ENCODE measurements around the gene KIAA1217. TPM values are rescaled to one million over a fixed set of nuclear protein-coding genes. Genes with fewer than 3 reads are reported as not detected.

KIAA1217 gene
- total and polyA plus RNA-seq, 2 experiments from 2014 or later = 5.4 to 8.1 TPM

GRCh38 chr10:24430591-24430990 lies 221.7 kb downstream of the KIAA1217 start:
- H3K4me1 ChIP-seq (ENCODE audit: insufficient read depth) = peaks cover 27% of the 10 kb centered on the region
- no peaks in the 10 kb centered on the region for H3K27me3 ChIP-seq (replicated peaks; ENCODE audit: insufficient read depth)
- H4K20me1 ChIP-seq (ENCODE audit: insufficient read depth) = no peaks in the 10 kb centered on the region
- no peak overlapping the region for H3K27ac ChIP-seq
- H3K79me2 ChIP-seq (ENCODE audit: insufficient read depth) = no peaks in the 10 kb centered on the region
- DNase-seq = no peak
- H3K9me3 ChIP-seq (ENCODE audit: low read depth) = no peaks in the 10 kb centered on the region
- H3K9me2 ChIP-seq (ENCODE audit: insufficient read depth) = no peaks in the 10 kb centered on the region
- H3K9ac ChIP-seq = no peak overlapping the region
- WGBS, 2 experiments (ENCODE audit: low coverage in 1 of 2, low lambda C conversion rate in 2 of 2, missing lambda C conversion rate in 2 of 2) = 94 to 95% methylated on average over 5 of the region's 5 CpGs
- H3K4me3 ChIP-seq = no peak overlapping the region
- H3K4me2 ChIP-seq (ENCODE audit: unreplicated experiment) = no peak overlapping the region
- peaks cover 15% of the 10 kb centered on the region for H3F3A ChIP-seq (ENCODE audit: insufficient read depth)
- H3K36me3 ChIP-seq (ENCODE audit: low read depth) = no peaks in the 10 kb centered on the region
- TF ChIP-seq EZH2 (IDR thresholded peaks at IDR 0.05; ENCODE audit: insufficient read depth, poor library complexity, severe bottlenecking) = no peak
- TF ChIP-seq EZH2phosphoT487 (IDR thresholded peaks at IDR 0.05; ENCODE audit: insufficient read depth, low read depth) = no peak
- no peak overlapping the region for H2AFZ ChIP-seq
- in situ Hi-C loops (cut with MboI) = no loop called here

- no peaks in the 10 kb centered on the region for H3K9me3 ChIP-seq (ENCODE audit: low read depth)
- H3K36me3 ChIP-seq (ENCODE audit: low read depth) = no peaks in the 10 kb centered on the region
- H4K20me1 ChIP-seq (ENCODE audit: insufficient read depth) = no peaks in the 10 kb centered on the region
- 82 to 84% methylated on average over 9 of the region's 9 CpGs for WGBS, 2 experiments (ENCODE audit: low coverage in 1 of 2, low lambda C conversion rate in 2 of 2, missing lambda C conversion rate in 2 of 2)
- no peak for DNase-seq
- H3K4me3 ChIP-seq = no peak overlapping the region
- H3K79me2 ChIP-seq (ENCODE audit: insufficient read depth) = no peaks in the 10 kb centered on the region
- H3K4me1 ChIP-seq (ENCODE audit: insufficient read depth) = peaks cover 28% of the 10 kb centered on the region
- H2AFZ ChIP-seq = no peak overlapping the region
- no peaks in the 10 kb centered on the region for H3K9me2 ChIP-seq (ENCODE audit: insufficient read depth)
- H3K27ac ChIP-seq = no peak overlapping the region
- no peak overlapping the region for H3K4me2 ChIP-seq (ENCODE audit: unreplicated experiment)
- no peak for TF ChIP-seq EZH2phosphoT487 (IDR thresholded peaks at IDR 0.05; ENCODE audit: insufficient read depth, low read depth)
- TF ChIP-seq EZH2 (IDR thresholded peaks at IDR 0.05; ENCODE audit: insufficient read depth, poor library complexity, severe bottlenecking) = no peak
- H3K9ac ChIP-seq = no peak overlapping the region
- peaks cover 20% of the 10 kb centered on the region for H3F3A ChIP-seq (ENCODE audit: insufficient read depth)
- in situ Hi-C loops (cut with MboI) = no loop called here
- no peaks in the 10 kb centered on the region for H3K27me3 ChIP-seq (replicated peaks; ENCODE audit: insufficient read depth)
These were observed 223.8 kb downstream of the KIAA1217 start for GRCh38 chr10:24432478-24433416.

DNA sequence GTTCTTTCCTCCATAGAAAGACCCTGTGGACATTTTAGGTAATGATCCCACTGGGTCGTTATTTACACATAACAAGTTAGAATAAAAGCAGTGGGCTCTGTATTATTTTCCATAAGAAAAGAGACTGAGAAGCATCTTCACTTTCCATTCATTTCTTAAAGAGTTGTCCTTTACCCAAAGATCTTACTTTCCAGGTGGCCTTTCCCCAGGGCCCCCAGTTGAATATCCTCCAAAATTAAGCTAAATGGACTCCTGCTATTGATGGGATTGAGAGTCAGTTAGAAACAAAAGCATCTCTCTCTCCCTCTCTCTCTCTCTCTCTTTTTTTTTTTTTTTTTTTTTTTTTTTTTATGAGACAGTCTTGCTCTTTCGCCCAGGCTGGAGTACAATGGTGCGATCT lies 224.8 kb downstream of the KIAA1217 start:
- Histone ChIP-seq H3K27me3 (replicated peaks; ENCODE audit: insufficient read depth) (no peaks in the 10 kb centered on the region), H3K27ac (no peak overlapping the region), H3F3A (ENCODE audit: insufficient read depth) (peaks cover 26% of the 10 kb centered on the region), H3K4me3 (no peak overlapping the region), H2AFZ (no peak overlapping the region), H3K4me2 (ENCODE audit: unreplicated experiment) (no peak overlapping the region), H3K79me2 (ENCODE audit: insufficient read depth) (no peaks in the 10 kb centered on the region), H4K20me1 (ENCODE audit: insufficient read depth) (no peaks in the 10 kb centered on the region), H3K9me3 (ENCODE audit: low read depth) (no peaks in the 10 kb centered on the region), H3K4me1 (ENCODE audit: insufficient read depth) (peaks cover 26% of the 10 kb centered on the region), H3K36me3 (ENCODE audit: low read depth) (no peaks in the 10 kb centered on the region), H3K9ac (no peak overlapping the region), H3K9me2 (ENCODE audit: insufficient read depth) (no peaks in the 10 kb centered on the region)
- WGBS, 2 experiments (ENCODE audit: low coverage in 1 of 2, low lambda C conversion rate in 2 of 2, missing lambda C conversion rate in 2 of 2) = 96 to 100% methylated on average over 2 to 3 of the region's 3 CpGs
- TF ChIP-seq EZH2phosphoT487 (IDR thresholded peaks at IDR 0.05; ENCODE audit: insufficient read depth, low read depth) (no peak), EZH2 (IDR thresholded peaks at IDR 0.05; ENCODE audit: insufficient read depth, poor library complexity, severe bottlenecking) (no peak)
- no peak for DNase-seq
- in situ Hi-C loops (cut with MboI) = no loop called here

- TF ChIP-seq EZH2 (IDR thresholded peaks at IDR 0.05; ENCODE audit: insufficient read depth, poor library complexity, severe bottlenecking) (no peak), EZH2phosphoT487 (IDR thresholded peaks at IDR 0.05; ENCODE audit: insufficient read depth, low read depth) (no peak)
- H3K27ac ChIP-seq = peak overlapping the region; percentile 53
- no peak for DNase-seq
- H3K9me3 ChIP-seq (ENCODE audit: low read depth) = no peaks in the 10 kb centered on the region
- peaks cover 36% of the 10 kb centered on the region for H3K4me1 ChIP-seq (ENCODE audit: insufficient read depth)
- no peaks in the 10 kb centered on the region for H3K9me2 ChIP-seq (ENCODE audit: insufficient read depth)
- H3K79me2 ChIP-seq (ENCODE audit: insufficient read depth) = no peaks in the 10 kb centered on the region
- no peaks in the 10 kb centered on the region for H4K20me1 ChIP-seq (ENCODE audit: insufficient read depth)
- no peaks in the 10 kb centered on the region for H3K27me3 ChIP-seq (replicated peaks; ENCODE audit: insufficient read depth)
- in situ Hi-C loops (cut with MboI) = no loop called here
- no peaks in the 10 kb centered on the region for H3K36me3 ChIP-seq (ENCODE audit: low read depth)
- no peak overlapping the region for H3K9ac ChIP-seq
- WGBS, 2 experiments (ENCODE audit: low coverage in 1 of 2, low lambda C conversion rate in 2 of 2, missing lambda C conversion rate in 2 of 2) = 32 to 38% methylated on average over 1 of the region's 1 CpG
- H3F3A ChIP-seq (ENCODE audit: insufficient read depth) = peaks cover 35% of the 10 kb centered on the region
- H3K4me3 ChIP-seq = no peak overlapping the region
- no peak overlapping the region for H2AFZ ChIP-seq
- H3K4me2 ChIP-seq (ENCODE audit: unreplicated experiment) = peak overlapping the region; percentile 39
These were observed 226.0 kb downstream of the KIAA1217 start for GRCh38 chr10:24434961-24435360.

All from GM23248 (cell line).